GM18505 (cell line): Measurements from ENCODE around the gene RAB35.

Experiments
- ATAC-seq: cut with Tn5 transposase; IDR thresholded peaks from one replicate; pipeline ENCODE4 v1.9.1; 2021; ENCODE audit not compliant: unreplicated experiment
- POLR2A ChIP-seq: IDR thresholded peaks from 4 replicates; pipeline ENCODE4 v1.6.1; 2011; ENCODE audit warnings: borderline replicate concordance; ENCODE audit not compliant: insufficient read depth, insufficient read length; ENCODE audit errors: extremely low read depth

RAB35 gene

GRCh38 chr12:120093592-120094355 is 22.8 kb downstream of the RAB35 start:
- ATAC-seq: no peak
- no peak for TF ChIP-seq POLR2A

DNA sequence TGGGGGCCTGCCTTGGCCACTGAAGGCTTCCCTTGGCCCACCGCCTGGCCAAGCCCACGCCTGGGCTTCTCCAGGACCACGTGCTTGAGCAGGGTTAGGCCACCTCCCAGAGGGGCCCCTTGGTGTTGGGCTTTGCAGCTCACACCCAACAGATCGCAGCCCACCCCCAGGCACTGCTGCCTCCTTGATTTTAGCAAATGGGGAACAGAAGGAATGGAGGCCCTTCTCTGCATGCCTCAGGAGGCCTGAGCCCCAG is 23.3 kb downstream of the RAB35 start:
- no peak for TF ChIP-seq POLR2A

GRCh38 chr12:120092551-120093335 is 23.8 kb downstream of the RAB35 start:
- ATAC-seq: no peak
- TF ChIP-seq POLR2A: no peak

More for the DNA sequence above, 23.3 kb downstream of the RAB35 start:
- no peak for ATAC-seq

- ATAC-seq: no peak
- TF ChIP-seq POLR2A: no peak
Measured at GRCh38 chr12:120091371-120092090, 25.0 kb downstream of the RAB35 start.

- no peak for ATAC-seq
- TF ChIP-seq POLR2A: no peak
Measured at GRCh38 chr12:120090626-120091295, 25.8 kb downstream of the RAB35 start.

GRCh38 chr12:120090206-120090605 is 26.3 kb downstream of the RAB35 start:
- TF ChIP-seq POLR2A: no peak
- ATAC-seq: no peak

DNA sequence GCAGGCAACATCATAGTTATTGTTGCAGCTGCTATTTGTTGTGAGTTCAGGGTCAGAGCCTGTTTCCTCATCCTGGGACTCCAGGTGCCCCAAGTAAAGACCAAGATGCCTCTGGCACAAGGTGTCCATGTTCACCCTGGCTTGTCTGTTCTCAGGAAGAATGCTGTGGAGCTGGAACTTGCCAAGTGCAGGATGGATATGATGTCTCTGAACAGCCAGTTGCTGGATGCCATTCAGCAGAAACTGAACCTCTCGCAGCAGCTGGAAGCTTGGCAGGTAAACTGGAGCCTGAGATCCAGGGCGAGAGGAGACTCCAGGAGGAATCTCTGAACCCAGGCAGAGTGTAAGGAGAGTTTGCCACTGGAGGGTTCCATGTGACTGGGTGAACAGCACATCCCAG is 26.8 kb downstream of the RAB35 start:
- no peak for TF ChIP-seq POLR2A
- ATAC-seq: no peak

- TF ChIP-seq POLR2A: no peak
- ATAC-seq: no peak
Measured at GRCh38 chr12:120089105-120089504, 27.4 kb downstream of the RAB35 start.

- peak; percentile 97 for ATAC-seq
Measured at GRCh38 chr12:120086801-120087621, 29.5 kb downstream of the RAB35 start.

GRCh38 chr12:120085920-120086645 is 30.5 kb downstream of the RAB35 start:
- no peak for ATAC-seq
- no peak for TF ChIP-seq POLR2A

More at GRCh38 chr12:120086801-120087621, 29.5 kb downstream of the RAB35 start:
- TF ChIP-seq POLR2A: peak; percentile 50

DNA sequence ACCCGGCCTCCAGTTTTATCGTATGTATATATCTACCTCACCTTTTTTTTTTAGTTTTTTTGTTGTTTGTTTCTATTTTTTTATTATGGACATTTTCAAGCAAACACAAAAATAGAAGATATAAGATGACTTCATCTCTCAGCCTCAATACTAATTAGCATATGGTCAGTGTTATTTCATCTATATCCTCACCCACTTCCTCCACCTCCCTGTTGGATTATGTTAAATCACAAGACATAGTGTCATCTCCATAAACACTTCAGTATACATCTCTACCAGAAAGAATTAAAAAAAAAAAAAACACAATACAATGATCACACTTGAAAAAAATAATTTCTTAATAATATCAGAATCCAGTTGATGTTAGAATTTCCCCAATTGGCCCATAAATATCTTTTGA is 34.9 kb downstream of the RAB35 start:
- no peak for TF ChIP-seq POLR2A
- no peak for ATAC-seq
